Effector CD8-positive, alpha-beta T cell (primary cell): Measurements from ENCODE around the gene NFATC2.
"Not testable (repeated sequence)": the region's sequence is repeated elsewhere in the genome, so short reads cannot be mapped to it uniquely, and the experiment has no call there.

Experiments
- DNase-seq: peaks from one replicate; lab custom pipeline; 2025; lab: John Stamatoyannopoulos, UW

Gene NFATC2

GRCh38 chr20:51494241-51495110, 48.0 kb downstream of the NFATC2 start:
- no peak for DNase-seq

DNA sequence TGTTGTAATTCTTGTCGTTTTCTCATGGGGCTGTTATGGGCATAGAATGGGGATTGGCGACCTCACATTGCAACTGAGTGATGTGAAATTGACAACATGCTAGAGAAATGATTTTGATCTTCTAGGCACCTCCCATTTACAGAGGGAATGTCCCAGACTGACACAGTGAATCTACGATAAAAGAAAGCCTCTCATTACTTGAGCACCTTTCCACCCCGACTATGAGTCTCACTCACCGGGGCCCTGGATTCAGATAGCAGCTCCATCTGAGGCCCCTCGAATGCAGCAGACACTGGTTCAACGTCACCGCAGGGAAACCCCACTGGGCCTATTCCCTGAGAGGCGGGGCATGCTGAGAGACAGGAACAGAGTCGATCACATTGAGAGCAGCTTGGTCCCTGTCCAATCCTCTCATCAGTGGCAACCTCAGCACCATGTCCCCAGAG, 49.1 kb downstream of the NFATC2 start:
- no peak for DNase-seq

- no peak for DNase-seq
Observed at GRCh38 chr20:51492167-51493092, 50.1 kb downstream of the NFATC2 start.

DNA sequence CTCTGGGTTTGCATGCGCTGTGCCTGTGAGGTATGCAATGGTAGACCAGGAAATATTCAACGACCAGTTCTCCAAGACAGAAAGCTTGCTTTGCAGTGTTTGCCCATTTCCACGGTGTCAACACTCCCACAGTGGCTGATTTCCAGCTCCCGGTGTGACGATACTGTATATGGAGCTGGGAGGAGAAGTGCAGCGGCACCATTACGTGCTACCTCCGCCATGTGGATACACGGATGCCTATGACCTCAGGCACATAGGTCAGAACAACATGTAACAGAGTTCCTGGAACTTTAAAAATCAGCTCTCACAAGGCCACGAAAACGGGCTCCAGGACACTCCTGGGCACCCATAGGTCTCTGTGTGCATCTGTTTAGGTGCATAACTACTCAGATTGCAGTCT, 51.1 kb downstream of the NFATC2 start:
- DNase-seq: no peak

GRCh38 chr20:51490635-51491034, 51.9 kb downstream of the NFATC2 start:
- no peak for DNase-seq

- DNase-seq: no peak
Observed at GRCh38 chr20:51489611-51490010, 52.9 kb downstream of the NFATC2 start.

DNA sequence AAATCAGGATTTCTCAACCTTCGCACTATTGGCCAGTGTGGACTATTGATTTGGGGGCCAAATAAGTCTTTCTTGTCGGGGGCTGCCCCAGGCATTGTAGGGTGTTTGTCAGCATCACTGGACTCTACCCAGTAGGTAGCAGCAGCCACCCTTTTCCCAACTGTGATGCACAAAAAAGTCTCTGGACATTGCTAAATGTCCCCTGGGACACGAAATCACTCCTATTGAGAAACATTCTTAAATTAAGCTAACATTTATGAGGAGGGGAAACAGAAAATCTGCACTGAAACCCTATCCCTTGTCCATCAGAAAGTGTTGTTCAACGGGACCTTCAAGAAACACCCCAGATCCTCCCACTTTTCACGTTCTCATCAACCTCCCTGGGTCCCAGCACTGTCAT, 54.2 kb downstream of the NFATC2 start:
- DNase-seq: no peak

DNA sequence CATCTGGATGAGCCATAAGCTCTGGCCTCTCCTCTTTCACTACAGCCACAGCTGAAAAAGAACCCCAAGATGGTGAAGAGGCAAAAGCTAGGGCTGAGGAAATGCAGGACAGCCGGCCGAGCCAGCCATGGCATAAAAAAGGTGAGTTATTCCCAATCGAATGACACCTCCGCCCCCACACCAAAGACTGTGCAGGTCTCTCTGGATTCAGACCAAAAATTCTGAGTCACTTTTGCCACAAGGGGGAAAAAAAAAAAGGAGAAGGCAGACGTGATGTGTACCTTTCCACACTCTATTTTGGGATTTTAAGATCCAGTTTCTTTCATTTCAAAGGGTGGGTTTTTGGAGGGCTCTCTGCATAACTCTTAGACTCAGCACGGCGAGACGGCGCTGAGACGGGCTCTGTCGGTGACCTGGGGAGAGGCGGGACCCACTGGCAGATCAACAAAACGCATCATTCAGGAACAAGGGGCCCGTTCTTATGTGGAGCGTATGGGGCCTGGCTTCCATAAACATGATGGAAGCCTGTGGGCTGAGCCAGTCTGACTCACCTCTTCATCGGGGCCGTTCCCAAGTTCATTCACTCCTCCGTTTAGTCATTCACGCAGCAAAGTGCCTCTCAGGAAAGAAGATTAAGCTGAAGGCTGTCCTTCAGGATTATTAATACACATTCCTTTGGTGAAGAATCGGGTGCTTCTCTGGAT, 54.8 kb downstream of the NFATC2 start:
- DNase-seq: no peak

DNA sequence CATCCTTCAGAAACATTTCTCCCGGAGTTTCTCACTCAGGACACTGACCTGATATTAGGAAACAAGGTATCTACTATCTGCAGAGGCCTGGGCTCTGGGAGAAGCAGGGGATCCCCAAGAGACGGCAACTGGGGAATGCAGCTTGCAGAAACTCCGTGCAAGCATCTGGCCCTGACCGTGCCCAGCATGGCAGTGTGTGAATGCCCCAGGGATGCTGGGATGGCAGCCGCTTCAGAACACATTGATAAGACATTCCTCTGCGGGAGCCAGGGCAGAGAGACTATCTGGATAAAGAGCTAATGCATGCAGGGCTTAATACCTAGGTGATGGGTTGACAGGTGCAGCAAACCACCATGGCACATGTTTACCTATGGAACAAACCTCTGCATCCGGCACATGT, 55.4 kb downstream of the NFATC2 start:
- DNase-seq: no peak

GRCh38 chr20:51486197-51487005, 56.1 kb downstream of the NFATC2 start:
- no peak for DNase-seq

DNA sequence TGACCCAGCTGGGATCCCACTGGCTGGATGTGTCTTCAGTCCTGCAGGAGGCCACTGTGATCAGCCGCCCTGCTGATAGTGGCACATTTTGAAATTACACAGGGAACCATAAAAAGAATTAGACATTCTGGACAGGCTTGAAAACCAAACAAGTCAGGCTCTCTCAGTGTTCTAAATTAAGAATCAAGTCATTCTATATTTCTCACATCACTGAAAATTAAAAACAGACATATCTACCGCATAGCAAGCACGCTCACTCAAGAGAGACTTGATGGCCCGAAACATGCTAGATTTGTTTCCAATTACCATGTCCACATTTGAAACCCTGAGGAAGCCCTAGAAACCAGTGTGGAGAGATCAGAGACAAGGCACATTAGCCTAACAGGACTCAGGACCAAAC, 57.7 kb downstream of the NFATC2 start:
- no peak for DNase-seq

GRCh38 chr20:51484141-51484815, 58.2 kb downstream of the NFATC2 start:
- no peak for DNase-seq

DNA sequence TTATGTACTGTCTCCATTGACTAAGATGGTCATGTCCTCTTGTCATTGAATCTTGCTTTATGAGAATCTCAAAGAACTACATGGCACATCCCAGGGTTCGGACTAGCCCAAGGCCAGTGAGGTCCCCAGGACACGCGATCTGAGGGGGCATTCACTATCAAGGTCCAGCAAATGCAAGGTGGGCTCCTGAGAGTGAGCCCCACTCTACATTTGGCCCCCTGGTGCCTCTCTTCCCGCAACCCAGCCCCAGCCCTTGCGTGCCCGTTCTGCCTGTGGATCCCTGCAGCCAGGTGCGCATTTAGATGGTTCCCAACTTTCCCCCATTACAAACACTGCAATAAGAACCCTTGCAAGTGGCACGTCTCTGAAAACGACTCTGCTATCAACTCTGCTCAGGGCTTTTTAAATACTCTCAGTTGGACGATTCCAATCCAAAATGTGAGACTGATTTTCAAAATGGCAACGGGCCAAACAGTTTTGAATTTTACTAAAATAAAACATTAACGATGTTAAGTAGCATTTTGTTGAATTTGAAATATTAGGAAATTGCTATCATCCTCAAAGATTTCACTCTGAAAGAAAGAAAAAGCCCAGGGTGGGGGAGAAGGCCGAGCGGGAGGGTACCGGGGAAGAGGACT, 59.6 kb downstream of the NFATC2 start:
- DNase-seq: no peak

- DNase-seq: no peak
Observed at GRCh38 chr20:51481341-51481914, 61.1 kb downstream of the NFATC2 start.

DNA sequence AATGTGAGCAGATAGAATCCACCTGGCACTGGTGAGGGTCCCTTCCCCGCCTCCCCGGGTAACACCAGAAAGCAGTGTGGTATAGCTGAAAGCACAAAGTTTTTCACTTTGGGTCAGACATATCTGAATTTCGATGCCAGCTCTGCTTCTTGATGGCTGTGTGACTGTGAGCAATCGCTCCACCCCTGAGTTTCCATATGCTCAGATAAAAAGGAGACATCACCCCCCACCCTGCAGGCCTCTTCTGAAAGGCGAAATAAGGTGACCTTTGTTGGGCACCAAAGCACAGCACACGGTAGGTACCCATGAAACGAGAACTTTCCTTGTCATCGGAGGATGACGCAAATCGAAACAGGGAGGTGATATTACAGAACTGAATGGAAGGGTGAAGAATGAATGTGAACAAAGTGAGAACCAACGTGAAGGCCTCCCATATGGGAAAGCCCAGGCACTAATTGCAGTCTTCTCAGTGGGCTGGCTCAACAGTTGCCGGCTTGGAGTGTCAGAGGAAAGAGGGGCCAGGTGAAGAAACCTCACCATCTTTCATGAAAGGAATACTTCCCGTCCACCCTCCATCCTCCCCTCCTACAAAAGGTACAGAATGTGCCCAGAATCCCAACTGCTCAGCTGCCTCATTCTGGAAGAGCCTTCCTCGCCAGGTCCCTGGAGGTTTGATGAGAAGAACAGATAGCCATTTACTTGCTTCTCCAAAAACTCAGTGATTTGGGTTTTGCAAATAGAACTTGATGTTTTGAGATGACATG, 61.8 kb downstream of the NFATC2 start:
- no peak for DNase-seq

DNA sequence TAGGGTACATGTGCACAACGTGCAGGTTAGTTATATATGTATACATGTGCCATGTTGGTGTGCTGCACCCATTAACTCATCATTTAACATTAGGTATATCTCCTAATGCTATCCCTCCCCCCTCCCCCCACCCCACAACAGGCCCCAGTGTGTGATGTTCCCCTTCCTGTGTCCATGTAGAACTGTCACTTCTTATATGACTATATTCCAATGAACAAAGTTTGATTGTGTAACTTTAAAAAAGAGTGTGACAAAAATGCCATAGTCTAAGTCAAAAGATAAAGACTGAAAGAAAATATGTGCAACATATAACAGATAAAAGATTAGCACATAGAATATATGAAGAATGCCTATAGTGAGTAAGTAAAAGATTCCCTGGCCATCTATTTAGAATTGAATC, 66.4 kb downstream of the NFATC2 start:
- DNase-seq: not testable (repeated sequence)

GRCh38 chr20:51473771-51474170, 68.7 kb downstream of the NFATC2 start:
- DNase-seq: no peak

DNA sequence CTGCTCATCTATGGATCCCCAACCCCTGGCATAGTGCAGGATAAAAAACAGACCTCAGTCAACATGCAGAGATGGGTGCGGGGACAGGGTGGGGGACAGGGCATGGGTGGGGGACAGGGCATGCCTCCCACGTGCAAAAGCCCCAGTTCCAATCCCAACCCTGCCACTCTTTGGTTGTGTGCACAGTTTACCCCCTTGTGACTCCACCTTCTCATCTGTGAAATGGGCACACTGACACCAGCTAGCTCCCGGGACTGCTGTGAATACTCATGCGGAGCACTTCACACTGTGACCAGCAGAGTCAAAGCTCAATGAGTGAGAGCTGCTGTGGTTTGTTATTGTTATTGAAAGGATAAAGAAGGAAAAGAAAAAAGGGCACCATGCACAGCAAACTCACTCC, 69.3 kb downstream of the NFATC2 start:
- no peak for DNase-seq

- no peak for DNase-seq
Observed at GRCh38 chr20:51470907-51471411, 71.6 kb downstream of the NFATC2 start.
